HEK293 (cell line): ENCODE results near the gene PLEKHA3.

ENCODE experiments used
- CTCF ChIA-PET: fragments of 350-600 bp; formaldehyde crosslinking; extraction: SDS; loops from one replicate; lab custom pipeline; 2021; ENCODE audit warnings: antibody characterized with exemption; lab: Yijun Ruan, JAX
- POLR2A ChIA-PET: fragments of 300-600 bp; formaldehyde crosslinking; extraction: SDS; loops from one replicate; lab custom pipeline; 2020; ENCODE audit warnings: antibody characterized with exemption, inconsistent platforms; lab: Yijun Ruan, JAX
- H3K27ac ChIP-seq: fragments of 200-500 bp; sonication (Bioruptor generic); 2 replicates; pipeline ENCODE4 v1.5.1; 2014; ENCODE audit warnings: low read depth, low read length, control low read depth, inconsistent platforms; ENCODE audit errors: extremely low read depth
- H3K36me3 ChIP-seq, 2 experiments: fragments of 200-500 bp in 1 of 2; sonication (Bioruptor generic) in 1 of 2; 1 replicate in 1 of 2; 2 replicates in 1 of 2; pipeline ENCODE4 v1.5.1; 2014 to 2017; ENCODE audit warnings: inconsistent platforms in 2 of 2, low read length in 2 of 2; ENCODE audit not compliant: control insufficient read depth in 2 of 2, insufficient read depth in 1 of 2
- H3K4me1 ChIP-seq: fragments of 200-500 bp; sonication (Bioruptor generic); 2 replicates; pipeline ENCODE4 v1.5.1; 2014; ENCODE audit warnings: mild to moderate bottlenecking, low read length, inconsistent platforms; ENCODE audit not compliant: control insufficient read depth, insufficient read depth
- H3K4me3 ChIP-seq: 2 replicates; pipeline ENCODE4 v1.5.1; 2011; ENCODE audit warnings: low read depth, mild to moderate bottlenecking, control low read depth, low read length, moderate library complexity
- H3K9me3 ChIP-seq: fragments of 200-500 bp; sonication (Bioruptor generic); 2 replicates; pipeline ENCODE4 v1.5.1; 2014; ENCODE audit warnings: low read depth, low read length, inconsistent platforms; ENCODE audit not compliant: control insufficient read depth, insufficient read depth
- EGR2 ChIP-seq: fragments of 450-650 bp; formaldehyde crosslinking; IDR thresholded peaks from 2 replicates; pipeline ENCODE4 v1.5.1; 2016; ENCODE audit warnings: low read depth, missing biosample characterization, missing genetic modification characterization
- GLI2 ChIP-seq: fragments of 450-650 bp; formaldehyde crosslinking; IDR thresholded peaks from 2 replicates; pipeline ENCODE4; 2017; ENCODE audit warnings: missing biosample characterization, missing genetic modification characterization, low read depth, borderline replicate concordance
- GLI4 ChIP-seq: fragments of 450-650 bp; formaldehyde crosslinking; IDR thresholded peaks from 2 replicates; pipeline ENCODE4 v1.5.1; 2016; ENCODE audit warnings: missing biosample characterization, missing genetic modification characterization
- GLIS1 ChIP-seq: fragments of 450-650 bp; formaldehyde crosslinking; IDR thresholded peaks from 2 replicates; pipeline ENCODE4 v1.5.1; 2016; ENCODE audit warnings: missing biosample characterization, missing genetic modification characterization
- GLIS2 ChIP-seq: fragments of 450-650 bp; formaldehyde crosslinking; IDR thresholded peaks from 2 replicates; pipeline ENCODE4 v1.5.1; 2016; ENCODE audit warnings: missing biosample characterization, missing genetic modification characterization
- HIC1 ChIP-seq: fragments of 450-650 bp; formaldehyde crosslinking; IDR thresholded peaks from 2 replicates; pipeline ENCODE4 v1.5.1; 2016; ENCODE audit warnings: missing biosample characterization, missing genetic modification characterization
- HOXC10 ChIP-seq: sonication (generic); formaldehyde crosslinking; IDR thresholded peaks from 2 replicates; pipeline ENCODE4 v1.8.1; 2023; ENCODE audit warnings: mild to moderate bottlenecking, missing genetic modification reagents
- KLF8 ChIP-seq: fragments of 450-650 bp; formaldehyde crosslinking; IDR thresholded peaks from 2 replicates; pipeline ENCODE4 v1.5.1; 2016; ENCODE audit warnings: missing biosample characterization, missing genetic modification characterization
- ZFP69B ChIP-seq: fragments of 450-650 bp; formaldehyde crosslinking; IDR thresholded peaks from 2 replicates; pipeline ENCODE4 v1.5.1; 2016; ENCODE audit warnings: missing biosample characterization, missing genetic modification characterization
- ZNF121 ChIP-seq: fragments of 450-650 bp; formaldehyde crosslinking; IDR thresholded peaks from 2 replicates; pipeline ENCODE4 v1.5.1; 2016; ENCODE audit warnings: missing biosample characterization, missing genetic modification characterization
- ZNF2 ChIP-seq: fragments of 450-650 bp; formaldehyde crosslinking; IDR thresholded peaks from 2 replicates; pipeline ENCODE4 v1.5.1; 2016; ENCODE audit warnings: missing biosample characterization, missing genetic modification characterization
- ZNF202 ChIP-seq: fragments of 450-650 bp; formaldehyde crosslinking; IDR thresholded peaks from 2 replicates; pipeline ENCODE4 v1.5.1; 2016; ENCODE audit warnings: missing biosample characterization, missing genetic modification characterization, borderline replicate concordance
- ZNF211 ChIP-seq: fragments of 450-650 bp; formaldehyde crosslinking; IDR thresholded peaks from 2 replicates; pipeline ENCODE4 v1.5.1; 2016; ENCODE audit warnings: low read depth, missing biosample characterization, missing genetic modification characterization
- ZNF292 ChIP-seq: fragments of 450-650 bp; formaldehyde crosslinking; IDR thresholded peaks from 2 replicates; pipeline ENCODE4 v1.5.1; 2016; ENCODE audit warnings: low read depth, missing biosample characterization, missing genetic modification characterization, borderline replicate concordance
- ZNF302 ChIP-seq: fragments of 450-650 bp; formaldehyde crosslinking; IDR thresholded peaks from 2 replicates; pipeline ENCODE4 v1.5.1; 2016; ENCODE audit warnings: missing biosample characterization, missing genetic modification characterization, low read depth
- ZNF391 ChIP-seq: fragments of 450-650 bp; formaldehyde crosslinking; IDR thresholded peaks from 2 replicates; pipeline ENCODE4 v1.5.1; 2016; ENCODE audit warnings: low read depth, missing biosample characterization, missing genetic modification characterization, borderline replicate concordance
- ZNF529 ChIP-seq: fragments of 450-650 bp; formaldehyde crosslinking; IDR thresholded peaks from 2 replicates; pipeline ENCODE4 v1.5.1; 2017; ENCODE audit warnings: missing genetic modification characterization, missing biosample characterization; ENCODE audit not compliant: insufficient replicate concordance
- ZNF558 ChIP-seq: fragments of 450-650 bp; formaldehyde crosslinking; IDR thresholded peaks from 2 replicates; pipeline ENCODE4 v1.5.1; 2016; ENCODE audit warnings: missing biosample characterization, missing genetic modification characterization
- ZNF621 ChIP-seq: fragments of 450-650 bp; formaldehyde crosslinking; IDR thresholded peaks from 2 replicates; pipeline ENCODE4 v1.5.1; 2017; ENCODE audit warnings: missing biosample characterization, missing genetic modification characterization
- ZNF654 ChIP-seq: fragments of 450-650 bp; formaldehyde crosslinking; IDR thresholded peaks from 2 replicates; pipeline ENCODE4 v1.5.1; 2016; ENCODE audit warnings: low read depth, missing biosample characterization, missing genetic modification characterization
- ZNF768 ChIP-seq: fragments of 450-650 bp; formaldehyde crosslinking; IDR thresholded peaks from 2 replicates; pipeline ENCODE4 v1.5.1; 2018; ENCODE audit warnings: missing biosample characterization, mild to moderate bottlenecking, missing genetic modification characterization
- ZNF843 ChIP-seq: fragments of 450-650 bp; formaldehyde crosslinking; IDR thresholded peaks from 2 replicates; pipeline ENCODE4 v1.5.1; 2016; ENCODE audit warnings: missing biosample characterization, missing genetic modification characterization
- ZSCAN4 ChIP-seq: fragments of 450-650 bp; formaldehyde crosslinking; IDR thresholded peaks from 2 replicates; pipeline ENCODE4 v1.5.1; 2017; ENCODE audit warnings: missing biosample characterization, missing genetic modification characterization
- TF ChIP-seq, protein P1 (sequence below): fragments of 450-650 bp; formaldehyde crosslinking; IDR thresholded peaks from 2 replicates; pipeline ENCODE4 v1.5.1; 2017; ENCODE audit warnings: missing biosample characterization, missing genetic modification characterization
- TF ChIP-seq, protein P2 (sequence below): fragments of 450-650 bp; formaldehyde crosslinking; IDR thresholded peaks from 2 replicates; pipeline ENCODE4; 2016; ENCODE audit warnings: missing biosample characterization, missing genetic modification characterization
- TF ChIP-seq, protein P3 (sequence below): fragments of 450-650 bp; formaldehyde crosslinking; IDR thresholded peaks from 2 replicates; pipeline ENCODE4 v1.5.1; 2016; ENCODE audit warnings: missing biosample characterization, missing genetic modification characterization

The PLEKHA3 gene

DNA sequence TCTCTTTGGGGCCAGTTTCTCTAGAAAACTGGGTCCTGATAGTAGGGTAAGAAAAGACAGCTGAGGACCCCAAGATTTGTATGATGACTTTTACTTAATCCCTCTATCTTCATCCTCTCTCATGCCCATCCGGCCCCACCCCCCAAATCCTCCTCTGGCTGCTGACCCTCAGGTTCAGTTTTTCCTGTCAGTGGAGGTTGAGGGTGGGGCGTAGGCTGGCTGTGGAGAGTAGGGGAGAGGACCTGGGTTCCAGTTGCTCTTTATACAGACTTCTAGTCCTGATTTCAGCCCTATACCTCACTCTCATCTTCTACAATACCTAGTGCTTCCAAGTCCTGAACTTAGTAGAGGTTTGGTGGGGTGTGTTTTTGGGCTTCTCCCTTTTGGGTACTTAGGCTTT is 28.4 kb downstream of the PLEKHA3 start:
- ChIA-PET CTCF (interaction anchor here (0.7 kb wide), 2 partner anchors 11 to 20 kb away, joined by 3 to 4 read pairs; no protein-coding TSS in a partner anchor), POLR2A (no interaction called here)
- Histone ChIP-seq H3K4me3 (no peak overlapping the region), H3K9me3 (no peaks in the 10 kb centered on the region), H3K36me3 (peaks cover 9 to 31% of the 10 kb centered on the region in 2 experiments; a peak in 2 of 3 replicates), H3K27ac (no peak overlapping the region), H3K4me1 (no peaks in the 10 kb centered on the region)
- no peak for TF ChIP-seq ZNF654 (tag by site-specific recombination)
- TF ChIP-seq ZNF529: no peak
- no peak for TF ChIP-seq ZNF211 (tag by site-specific recombination)
- no peak for TF ChIP-seq ZNF558 (tag by site-specific recombination)
- no peak for TF ChIP-seq GLIS2
- TF ChIP-seq HIC1 (tag by site-specific recombination): no peak
- no peak for TF ChIP-seq ZFP69B (tag by site-specific recombination)
- no peak for TF ChIP-seq ZNF621
- TF ChIP-seq ZNF202 (tag by site-specific recombination): no peak
- TF ChIP-seq HOXC10 (CRISPR knock-in tag): no peak
- TF ChIP-seq GLIS1 (tag by site-specific recombination): no peak
- TF ChIP-seq, protein P1, sequence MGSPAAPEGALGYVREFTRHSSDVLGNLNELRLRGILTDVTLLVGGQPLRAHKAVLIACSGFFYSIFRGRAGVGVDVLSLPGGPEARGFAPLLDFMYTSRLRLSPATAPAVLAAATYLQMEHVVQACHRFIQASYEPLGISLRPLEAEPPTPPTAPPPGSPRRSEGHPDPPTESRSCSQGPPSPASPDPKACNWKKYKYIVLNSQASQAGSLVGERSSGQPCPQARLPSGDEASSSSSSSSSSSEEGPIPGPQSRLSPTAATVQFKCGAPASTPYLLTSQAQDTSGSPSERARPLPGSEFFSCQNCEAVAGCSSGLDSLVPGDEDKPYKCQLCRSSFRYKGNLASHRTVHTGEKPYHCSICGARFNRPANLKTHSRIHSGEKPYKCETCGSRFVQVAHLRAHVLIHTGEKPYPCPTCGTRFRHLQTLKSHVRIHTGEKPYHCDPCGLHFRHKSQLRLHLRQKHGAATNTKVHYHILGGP (tag by site-specific recombination): no peak
- TF ChIP-seq ZNF2 (tag by site-specific recombination): no peak

GRCh38 chr2:178510384-178510783 is 30.1 kb downstream of the PLEKHA3 start:
- Histone ChIP-seq H3K4me3 (no peak overlapping the region), H3K4me1 (no peaks in the 10 kb centered on the region), H3K9me3 (no peaks in the 10 kb centered on the region), H3K27ac (no peak overlapping the region), H3K36me3 (peaks cover 0 to 14% of the 10 kb centered on the region in 2 experiments; a peak in 1 of 3 replicates)
- TF ChIP-seq GLI4 (tag by site-specific recombination) (no peak), ZNF302 (tag by site-specific recombination) (no peak), ZSCAN4 (tag by site-specific recombination) (no peak), KLF8 (no peak)
- POLR2A ChIA-PET: no interaction called here
- CTCF ChIA-PET: interaction anchor here (0.6 kb wide), 1 partner anchor 1568 kb away, joined by 3 read pairs; no protein-coding TSS in a partner anchor

DNA sequence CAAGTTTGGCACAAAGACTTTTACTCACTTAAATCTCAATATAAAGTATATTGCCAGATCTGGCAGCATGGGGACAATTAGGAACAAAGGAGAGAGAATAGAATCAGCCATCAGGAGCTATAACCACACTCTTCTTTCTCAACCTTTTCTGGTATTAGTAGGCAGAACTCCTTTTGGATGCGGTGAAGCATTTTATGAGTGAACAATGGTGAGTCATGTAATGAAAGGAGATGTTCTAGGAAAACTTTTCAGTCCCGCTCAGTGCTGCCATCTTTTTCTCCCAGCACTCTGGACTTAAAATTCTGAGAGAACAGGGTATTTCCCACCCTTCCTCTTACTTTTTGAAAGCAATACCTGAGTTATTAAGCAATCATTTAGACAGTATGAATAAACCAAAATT is 32.2 kb downstream of the PLEKHA3 start:
- Histone ChIP-seq H3K4me1 (no peaks in the 10 kb centered on the region), H3K27ac (no peak overlapping the region), H3K4me3 (no peak overlapping the region), H3K9me3 (no peaks in the 10 kb centered on the region), H3K36me3 (peaks cover 0 to 3% of the 10 kb centered on the region in 2 experiments; a peak in 2 of 3 replicates)
- ChIA-PET POLR2A (interaction anchor here (0.7 kb wide), 1 partner anchor 84 kb away, joined by 3 read pairs; no protein-coding TSS in a partner anchor), CTCF (interaction anchor here (1.0 kb wide), 1 partner anchor 10 kb away, joined by 3 read pairs; no protein-coding TSS in a partner anchor)
- TF ChIP-seq ZNF121 (tag by site-specific recombination) (no peak), ZNF391 (tag by site-specific recombination) (no peak), ZNF843 (tag by site-specific recombination) (no peak), GLI2 (tag by site-specific recombination) (no peak), ZNF768 (tag by site-specific recombination) (no peak), ZNF292 (tag by site-specific recombination) (no peak), EGR2 (no peak)
- TF ChIP-seq, protein P2, sequence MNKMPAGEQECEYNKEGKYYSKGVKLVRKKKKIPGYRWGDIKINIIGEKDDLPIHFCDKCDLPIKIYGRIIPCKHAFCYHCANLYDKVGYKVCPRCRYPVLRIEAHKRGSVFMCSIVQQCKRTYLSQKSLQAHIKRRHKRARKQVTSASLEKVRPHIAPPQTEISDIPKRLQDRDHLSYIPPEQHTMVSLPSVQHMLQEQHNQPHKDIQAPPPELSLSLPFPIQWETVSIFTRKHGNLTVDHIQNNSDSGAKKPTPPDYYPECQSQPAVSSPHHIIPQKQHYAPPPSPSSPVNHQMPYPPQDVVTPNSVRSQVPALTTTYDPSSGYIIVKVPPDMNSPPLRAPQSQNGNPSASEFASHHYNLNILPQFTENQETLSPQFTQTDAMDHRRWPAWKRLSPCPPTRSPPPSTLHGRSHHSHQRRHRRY (tag by site-specific recombination): no peak
- TF ChIP-seq, protein P3, sequence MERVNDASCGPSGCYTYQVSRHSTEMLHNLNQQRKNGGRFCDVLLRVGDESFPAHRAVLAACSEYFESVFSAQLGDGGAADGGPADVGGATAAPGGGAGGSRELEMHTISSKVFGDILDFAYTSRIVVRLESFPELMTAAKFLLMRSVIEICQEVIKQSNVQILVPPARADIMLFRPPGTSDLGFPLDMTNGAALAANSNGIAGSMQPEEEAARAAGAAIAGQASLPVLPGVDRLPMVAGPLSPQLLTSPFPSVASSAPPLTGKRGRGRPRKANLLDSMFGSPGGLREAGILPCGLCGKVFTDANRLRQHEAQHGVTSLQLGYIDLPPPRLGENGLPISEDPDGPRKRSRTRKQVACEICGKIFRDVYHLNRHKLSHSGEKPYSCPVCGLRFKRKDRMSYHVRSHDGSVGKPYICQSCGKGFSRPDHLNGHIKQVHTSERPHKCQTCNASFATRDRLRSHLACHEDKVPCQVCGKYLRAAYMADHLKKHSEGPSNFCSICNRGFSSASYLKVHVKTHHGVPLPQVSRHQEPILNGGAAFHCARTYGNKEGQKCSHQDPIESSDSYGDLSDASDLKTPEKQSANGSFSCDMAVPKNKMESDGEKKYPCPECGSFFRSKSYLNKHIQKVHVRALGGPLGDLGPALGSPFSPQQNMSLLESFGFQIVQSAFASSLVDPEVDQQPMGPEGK (tag by site-specific recombination): no peak
